Measurements from ENCODE around the gene ASCL4. TPM values are rescaled to one million over a fixed set of nuclear protein-coding genes. Genes with fewer than 3 reads are reported as not detected.

Gene ASCL4
- total RNA-seq, 1 donor from 2014 or later: not detected

GRCh38 chr12:107759410-107759809 is 15.1 kb upstream of the ASCL4 start:
- Mint-ChIP-seq H3K27ac (peak overlapping the region; percentile 96), H3K27me3 (no peaks in the 10 kb centered on the region), H3K4me1 (ENCODE audit: low read depth) (peaks cover 17% of the 10 kb centered on the region), H3K36me3 (ENCODE audit: insufficient read depth) (peaks cover 6% of the 10 kb centered on the region), H3K4me3 (ENCODE audit: low read depth) (peak overlapping the region; percentile 89), H3K9me3 (ENCODE audit: low read depth) (no peaks in the 10 kb centered on the region)
- no peak for DNase-seq (ENCODE audit: low spot score, unreplicated experiment)
- TF ChIP-seq, protein P1, sequence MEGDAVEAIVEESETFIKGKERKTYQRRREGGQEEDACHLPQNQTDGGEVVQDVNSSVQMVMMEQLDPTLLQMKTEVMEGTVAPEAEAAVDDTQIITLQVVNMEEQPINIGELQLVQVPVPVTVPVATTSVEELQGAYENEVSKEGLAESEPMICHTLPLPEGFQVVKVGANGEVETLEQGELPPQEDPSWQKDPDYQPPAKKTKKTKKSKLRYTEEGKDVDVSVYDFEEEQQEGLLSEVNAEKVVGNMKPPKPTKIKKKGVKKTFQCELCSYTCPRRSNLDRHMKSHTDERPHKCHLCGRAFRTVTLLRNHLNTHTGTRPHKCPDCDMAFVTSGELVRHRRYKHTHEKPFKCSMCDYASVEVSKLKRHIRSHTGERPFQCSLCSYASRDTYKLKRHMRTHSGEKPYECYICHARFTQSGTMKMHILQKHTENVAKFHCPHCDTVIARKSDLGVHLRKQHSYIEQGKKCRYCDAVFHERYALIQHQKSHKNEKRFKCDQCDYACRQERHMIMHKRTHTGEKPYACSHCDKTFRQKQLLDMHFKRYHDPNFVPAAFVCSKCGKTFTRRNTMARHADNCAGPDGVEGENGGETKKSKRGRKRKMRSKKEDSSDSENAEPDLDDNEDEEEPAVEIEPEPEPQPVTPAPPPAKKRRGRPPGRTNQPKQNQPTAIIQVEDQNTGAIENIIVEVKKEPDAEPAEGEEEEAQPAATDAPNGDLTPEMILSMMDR (IDR thresholded peaks at IDR 0.05; ENCODE audit: unreplicated experiment): no peak

- DNase-seq (ENCODE audit: low spot score, unreplicated experiment): peak; percentile 15
- peak overlapping the region; percentile 89 for H3K4me3 Mint-ChIP-seq (ENCODE audit: low read depth)
- H3K27me3 Mint-ChIP-seq: no peaks in the 10 kb centered on the region
- TF ChIP-seq, protein P1 (IDR thresholded peaks at IDR 0.05; ENCODE audit: unreplicated experiment): no peak
- H3K36me3 Mint-ChIP-seq (ENCODE audit: insufficient read depth): peaks cover 6% of the 10 kb centered on the region
- H3K4me1 Mint-ChIP-seq (ENCODE audit: low read depth): peaks cover 17% of the 10 kb centered on the region
- H3K9me3 Mint-ChIP-seq (ENCODE audit: low read depth): no peaks in the 10 kb centered on the region
- H3K27ac Mint-ChIP-seq: peak overlapping the region; percentile 96
These were observed 14.2 kb upstream of the ASCL4 start for GRCh38 chr12:107760207-107760808.

- Mint-ChIP-seq H3K9me3 (ENCODE audit: low read depth) (no peaks in the 10 kb centered on the region), H3K27me3 (peaks cover 2% of the 10 kb centered on the region), H3K27ac (peak within 1 kb of the TSS; percentile 96), H3K4me1 (ENCODE audit: low read depth) (peaks cover 17% of the 10 kb centered on the region), H3K4me3 (ENCODE audit: low read depth) (peak within 1 kb of the TSS; percentile 89), H3K36me3 (ENCODE audit: insufficient read depth) (peaks cover 6% of the 10 kb centered on the region)
- TF ChIP-seq, protein P1 (IDR thresholded peaks at IDR 0.05; ENCODE audit: unreplicated experiment): peak; percentile 49
- peak; percentile 91 for DNase-seq (ENCODE audit: low spot score, unreplicated experiment)
These were observed 13.5 kb upstream of the ASCL4 start, which contains the start of gene PRDM4 for GRCh38 chr12:107760809-107761501. Gene PRDM4 (minus strand): TSS chr12:107761137. CDS start chr12:107760515, 622 bp downstream.

GRCh38 chr12:107761502-107761904 is 13.0 kb upstream of the ASCL4 start:
- no peaks in the 10 kb centered on the region for H3K9me3 Mint-ChIP-seq (ENCODE audit: low read depth)
- TF ChIP-seq, protein P1 (IDR thresholded peaks at IDR 0.05; ENCODE audit: unreplicated experiment): no peak
- no peak for DNase-seq (ENCODE audit: low spot score, unreplicated experiment)
- peak overlapping the region; percentile 89 for H3K4me3 Mint-ChIP-seq (ENCODE audit: low read depth)
- peaks cover 17% of the 10 kb centered on the region for H3K4me1 Mint-ChIP-seq (ENCODE audit: low read depth)
- peak overlapping the region; percentile 85 for H3K27ac Mint-ChIP-seq
- H3K36me3 Mint-ChIP-seq (ENCODE audit: insufficient read depth): peaks cover 6% of the 10 kb centered on the region
- peaks cover 2% of the 10 kb centered on the region for H3K27me3 Mint-ChIP-seq

DNA sequence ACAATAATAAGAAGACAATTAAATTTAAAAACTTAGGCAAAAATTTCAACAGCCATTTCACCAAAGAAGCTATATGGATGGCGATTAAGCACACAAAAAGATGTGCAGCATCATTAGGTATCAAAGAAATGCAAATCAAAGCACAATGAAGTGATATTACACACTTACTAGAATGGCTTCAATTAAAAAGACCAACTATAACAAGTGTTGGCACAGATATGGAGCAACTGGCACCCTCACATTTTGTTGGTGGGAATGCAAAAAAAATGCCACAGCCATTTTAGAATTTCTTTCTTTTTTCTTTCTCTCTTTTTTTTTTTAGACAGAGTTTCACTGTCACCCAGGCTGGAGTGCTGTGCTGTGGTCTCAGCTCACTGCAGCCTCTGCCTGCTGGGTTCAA is 11.6 kb upstream of the ASCL4 start:
- TF ChIP-seq, protein P1 (IDR thresholded peaks at IDR 0.05; ENCODE audit: unreplicated experiment): no peak
- Mint-ChIP-seq H3K27me3 (peaks cover 10% of the 10 kb centered on the region), H3K27ac (no peak overlapping the region), H3K4me1 (ENCODE audit: low read depth) (peaks cover 17% of the 10 kb centered on the region), H3K9me3 (ENCODE audit: low read depth) (no peaks in the 10 kb centered on the region), H3K4me3 (ENCODE audit: low read depth) (no peak overlapping the region), H3K36me3 (ENCODE audit: insufficient read depth) (peaks cover 1% of the 10 kb centered on the region)
- no peak for DNase-seq (ENCODE audit: low spot score, unreplicated experiment)

Data from progenitor cell of endocrine pancreas (in vitro differentiated cells).